ENCODE measurements around the gene MTFMT. TPM values are rescaled to one million over a fixed set of nuclear protein-coding genes. Genes with fewer than 3 reads are reported as not detected.
"Not testable (repeated sequence)": the region's sequence is repeated elsewhere in the genome, so short reads cannot be mapped to it uniquely, and the experiment has no call there.

MTFMT gene
- total and polyA plus RNA-seq, 2 donors: 13.1 to 22.4 TPM

GRCh38 chr15:65056106-65056505 lies 26.7 kb upstream of the MTFMT start:
- Histone ChIP-seq H3K36me3 (ENCODE audit: insufficient read depth) (peaks cover 1% of the 10 kb centered on the region), H3K4me1 (ENCODE audit: insufficient read depth) (no peaks in the 10 kb centered on the region), H3K4me3 (ENCODE audit: low read depth, low read length) (no peak overlapping the region), H3K27ac (ENCODE audit: low read depth) (peak overlapping the region; percentile 13)
- 73% methylated on average over 9 of the region's 9 CpGs for WGBS
- no peak for DNase-seq (ENCODE audit: extremely low spot score)

GRCh38 chr15:65055201-65055870 lies 25.9 kb upstream of the MTFMT start:
- Histone ChIP-seq H3K36me3 (ENCODE audit: insufficient read depth) (peaks cover 1% of the 10 kb centered on the region), H3K4me3 (ENCODE audit: low read depth, low read length) (no peak overlapping the region), H3K27ac (ENCODE audit: low read depth) (no peak overlapping the region), H3K4me1 (ENCODE audit: insufficient read depth) (no peaks in the 10 kb centered on the region)
- 37% methylated on average over 6 of the region's 6 CpGs for WGBS
- DNase-seq (ENCODE audit: extremely low spot score): no peak

- no peak overlapping the region for H3K4me3 ChIP-seq (ENCODE audit: low read depth, low read length)
- DNase-seq (ENCODE audit: extremely low spot score): no peak
- no peak overlapping the region for H3K27ac ChIP-seq (ENCODE audit: low read depth)
- 72% methylated on average over 26 of the region's 26 CpGs for WGBS
- H3K36me3 ChIP-seq (ENCODE audit: insufficient read depth): peaks cover 1% of the 10 kb centered on the region
- H3K4me1 ChIP-seq (ENCODE audit: insufficient read depth): no peaks in the 10 kb centered on the region
Observed at GRCh38 chr15:65054333-65055200, 25.1 kb upstream of the MTFMT start.

GRCh38 chr15:65052956-65053355 lies 23.5 kb upstream of the MTFMT start:
- 79% methylated on average over 2 of the region's 2 CpGs for WGBS
- DNase-seq (ENCODE audit: extremely low spot score): no peak
- no peak overlapping the region for H3K4me3 ChIP-seq (ENCODE audit: low read depth, low read length)
- no peaks in the 10 kb centered on the region for H3K4me1 ChIP-seq (ENCODE audit: insufficient read depth)
- no peaks in the 10 kb centered on the region for H3K36me3 ChIP-seq (ENCODE audit: insufficient read depth)
- H3K27ac ChIP-seq (ENCODE audit: low read depth): no peak overlapping the region

- Histone ChIP-seq H3K36me3 (ENCODE audit: insufficient read depth) (no peaks in the 10 kb centered on the region), H3K27ac (ENCODE audit: low read depth) (no peak overlapping the region), H3K4me3 (ENCODE audit: low read depth, low read length) (no peak overlapping the region), H3K4me1 (ENCODE audit: insufficient read depth) (no peaks in the 10 kb centered on the region)
- no peak for DNase-seq (ENCODE audit: extremely low spot score)
- WGBS: 68% methylated on average over 2 of the region's 2 CpGs
Observed at GRCh38 chr15:65051266-65051665, 21.8 kb upstream of the MTFMT start.

- H3K4me3 ChIP-seq (ENCODE audit: low read depth, low read length): no peak overlapping the region
- H3K27ac ChIP-seq (ENCODE audit: low read depth): no peak overlapping the region
- H3K36me3 ChIP-seq (ENCODE audit: insufficient read depth): no peaks in the 10 kb centered on the region
- DNase-seq (ENCODE audit: extremely low spot score): no peak
- no peaks in the 10 kb centered on the region for H3K4me1 ChIP-seq (ENCODE audit: insufficient read depth)
- whole genome bisulfite sequencing: 40% methylated on average over 4 of the region's 4 CpGs
Observed at GRCh38 chr15:65050270-65050669, 20.8 kb upstream of the MTFMT start.

- DNase-seq (ENCODE audit: extremely low spot score): no peak
- H3K4me3 ChIP-seq (ENCODE audit: low read depth, low read length): no peak overlapping the region
- H3K36me3 ChIP-seq (ENCODE audit: insufficient read depth): no peaks in the 10 kb centered on the region
- 25% methylated on average over 19 of the region's 19 CpGs for WGBS
- no peaks in the 10 kb centered on the region for H3K4me1 ChIP-seq (ENCODE audit: insufficient read depth)
- no peak overlapping the region for H3K27ac ChIP-seq (ENCODE audit: low read depth)
Observed at GRCh38 chr15:65049418-65049840, 20.0 kb upstream of the MTFMT start.

- Histone ChIP-seq H3K4me3 (ENCODE audit: low read depth, low read length) (no peak overlapping the region), H3K4me1 (ENCODE audit: insufficient read depth) (no peaks in the 10 kb centered on the region), H3K36me3 (ENCODE audit: insufficient read depth) (no peaks in the 10 kb centered on the region), H3K27ac (ENCODE audit: low read depth) (no peak overlapping the region)
- 62% methylated on average over 2 of the region's 2 CpGs for WGBS
- DNase-seq (ENCODE audit: extremely low spot score): no peak
Observed at GRCh38 chr15:65048241-65048640, 18.8 kb upstream of the MTFMT start.

- H3K27ac ChIP-seq (ENCODE audit: low read depth): no peak within 1 kb of the TSS
- H3K36me3 ChIP-seq (ENCODE audit: insufficient read depth): no peaks in the 10 kb centered on the region
- DNase-seq (ENCODE audit: extremely low spot score): no peak
- 58% methylated on average over 7 of the region's 7 CpGs for WGBS
- H3K4me3 ChIP-seq (ENCODE audit: low read depth, low read length): no peak within 1 kb of the TSS
- H3K4me1 ChIP-seq (ENCODE audit: insufficient read depth): no peaks in the 10 kb centered on the region
Observed at GRCh38 chr15:65044724-65045481, 15.5 kb upstream of the MTFMT start, which contains the start of gene SLC51B. Gene SLC51B, plus strand, starts transcription at chr15:65045387. Its CDS starts 4,618 bp downstream, at chr15:65050005.

- 83% methylated on average over 5 of the region's 5 CpGs for WGBS
- not testable (repeated sequence) for DNase-seq (ENCODE audit: extremely low spot score); H3K36me3 ChIP-seq (ENCODE audit: insufficient read depth); H3K27ac ChIP-seq (ENCODE audit: low read depth); H3K4me1 ChIP-seq (ENCODE audit: insufficient read depth); H3K4me3 ChIP-seq (ENCODE audit: low read depth, low read length)
Observed at GRCh38 chr15:65044218-65044617, 14.8 kb upstream of the MTFMT start.

- Histone ChIP-seq H3K4me3 (ENCODE audit: low read depth, low read length) (no peak overlapping the region), H3K36me3 (ENCODE audit: insufficient read depth) (no peaks in the 10 kb centered on the region), H3K27ac (ENCODE audit: low read depth) (no peak overlapping the region), H3K4me1 (ENCODE audit: insufficient read depth) (no peaks in the 10 kb centered on the region)
- WGBS: 28% methylated on average over 4 of the region's 4 CpGs
- DNase-seq (ENCODE audit: extremely low spot score): no peak
Observed at GRCh38 chr15:65042776-65043327, 13.4 kb upstream of the MTFMT start.

- no peak for DNase-seq (ENCODE audit: extremely low spot score)
- WGBS: over 99% methylated on average over 2 of the region's 2 CpGs
Observed at GRCh38 chr15:65041787-65042186, 12.3 kb upstream of the MTFMT start.

GRCh38 chr15:65040461-65040860 lies 11.0 kb upstream of the MTFMT start:
- H3K4me1 ChIP-seq (ENCODE audit: insufficient read depth): no peaks in the 10 kb centered on the region
- H3K27ac ChIP-seq (ENCODE audit: low read depth): no peak overlapping the region
- H3K4me3 ChIP-seq (ENCODE audit: low read depth, low read length): no peak overlapping the region
- H3K36me3 ChIP-seq (ENCODE audit: insufficient read depth): no peaks in the 10 kb centered on the region
- DNase-seq (ENCODE audit: extremely low spot score): no peak
- 89% methylated on average over 6 of the region's 6 CpGs for WGBS

More at GRCh38 chr15:65041787-65042186, 12.3 kb upstream of the MTFMT start:
- no peak overlapping the region for H3K27ac ChIP-seq (ENCODE audit: low read depth)
- no peaks in the 10 kb centered on the region for H3K4me1 ChIP-seq (ENCODE audit: insufficient read depth)
- H3K4me3 ChIP-seq (ENCODE audit: low read depth, low read length): no peak overlapping the region
- H3K36me3 ChIP-seq (ENCODE audit: insufficient read depth): no peaks in the 10 kb centered on the region

Measured in urinary bladder (tissue), 4 donors.